B cell (primary cell): Measurements from ENCODE around the gene HSD17B12. TPM values are rescaled to one million over a fixed set of nuclear protein-coding genes. Genes with fewer than 3 reads are reported as not detected.

Source experiments
- ATAC-seq: fragments of 200-7000 bp; cut with Tn5 transposase; one replicate; pipeline ENCODE4 v1.10.0; 2021; ENCODE audit warnings: low read depth, mild to moderate bottlenecking, moderate number of reproducible peaks, moderate library complexity
- CTCF ChIA-PET: fragments of 350-600 bp; sonication (Branson Sonifier 250); formaldehyde crosslinking; loops from one replicate; lab custom pipeline; 2021; ENCODE audit warnings: antibody characterized with exemption, inconsistent platforms; lab: Charles Lee
- POLR2A ChIA-PET: fragments of 350-600 bp; sonication (Branson Sonifier 250); formaldehyde crosslinking; loops from one replicate; lab custom pipeline; 2021; ENCODE audit warnings: antibody characterized with exemption; lab: Charles Lee
- DNase-seq: peaks from one replicate; pipeline ENCODE4 v3.0.0; 2013
- H2AFZ ChIP-seq: 2 replicates; pipeline ENCODE4 v1.6.1; 2012; ENCODE audit warnings: mild to moderate bottlenecking, low read depth, low read length; ENCODE audit not compliant: insufficient read depth, poor library complexity, severe bottlenecking
- H3K27ac ChIP-seq, 2 donors: 1 replicate in 1 of 2; 2 replicates in 1 of 2; pipeline ENCODE4 v1.5.1; 2012 to 2013; ENCODE audit warnings: low read length in 2 of 2, mild to moderate bottlenecking in 2 of 2, moderate library complexity in 1 of 2
- H3K27me3 ChIP-seq, 4 experiments: fragments of 200-600 bp in 1 of 4; sonication (generic) in 1 of 4; replicated peaks in 1 of 4; 1 replicate in 2 of 4; 2 replicates in 2 of 4; pipeline versions ENCODE4 v1.6.1 to v1.7.0; 2013 to 2016; ENCODE audit warnings: low read length in 3 of 4, mild to moderate bottlenecking in 2 of 4, mixed read lengths in 1 of 4, moderate library complexity in 1 of 4; ENCODE audit not compliant: insufficient read depth in 4 of 4, control insufficient read depth in 3 of 4; ENCODE audit errors: control extremely low read depth in 1 of 4
- H3K36me3 ChIP-seq, 2 experiments: replicated peaks in 1 of 2; 1 replicate in 1 of 2; 2 replicates in 1 of 2; pipeline versions ENCODE4 v1.6.1 to v1.7.1; 2013; ENCODE audit warnings: low read length in 1 of 2; ENCODE audit not compliant: insufficient read depth in 2 of 2, control insufficient read depth in 1 of 2; ENCODE audit errors: control extremely low read depth in 1 of 2, extremely low read depth in 1 of 2
- H3K4me1 ChIP-seq, 2 donors: fragments of 200-600 bp in 1 of 2; sonication (generic) in 1 of 2; 1 replicate in 1 of 2; 2 replicates in 1 of 2; pipeline versions ENCODE4 v1.5.1 to v1.6.1; 2013 to 2017; ENCODE audit warnings: low read length in 2 of 2; ENCODE audit not compliant: control insufficient read depth in 2 of 2, insufficient read depth in 2 of 2
- H3K4me2 ChIP-seq: replicated peaks from 2 replicates; pipeline ENCODE3; 2012; ENCODE audit warnings: mild to moderate bottlenecking, low read depth, low read length; ENCODE audit not compliant: poor library complexity, severe bottlenecking
- H3K4me3 ChIP-seq, 5 experiments: fragments of 200-600 bp in 1 of 5; sonication (generic) in 1 of 5; 1 replicate in 3 of 5; 2 replicates in 2 of 5; pipeline versions ENCODE4 v1.5.1 to v1.7.0; 2011 to 2016; ENCODE audit warnings: low read length in 4 of 5, mild to moderate bottlenecking in 4 of 5, low read depth in 2 of 5, control low read depth in 1 of 5, moderate library complexity in 1 of 5; ENCODE audit not compliant: insufficient read depth in 1 of 5; ENCODE audit errors: control extremely low read depth in 1 of 5, extremely low read depth in 1 of 5
- H3K79me2 ChIP-seq: fragments of 200-600 bp; sonication (generic); one replicate; pipeline ENCODE4 v1.6.0; 2016; ENCODE audit warnings: low read length; ENCODE audit not compliant: control insufficient read depth, insufficient read depth
- H3K9ac ChIP-seq: fragments of 200-600 bp; sonication (generic); 2 replicates; pipeline ENCODE4 v1.6.1; 2017; ENCODE audit warnings: mild to moderate bottlenecking, low read length, moderate library complexity
- H3K9me3 ChIP-seq, 3 donors: one replicate each; pipeline versions ENCODE4 v1.6.1 to v1.7.1; 2013; ENCODE audit warnings: low read length in 2 of 3; ENCODE audit not compliant: control insufficient read depth in 2 of 3, insufficient read depth in 1 of 3; ENCODE audit errors: control extremely low read depth in 1 of 3
- H4K20me1 ChIP-seq: 2 replicates; pipeline ENCODE4 v1.6.0; 2012; ENCODE audit warnings: mild to moderate bottlenecking, low read length; ENCODE audit not compliant: insufficient read depth, control insufficient read depth, poor library complexity, severe bottlenecking
- H3K27ac Mint-ChIP-seq: one replicate; pipeline ENCODE4 v1.8.0; 2021; ENCODE audit warnings: mixed read lengths
- H3K27me3 Mint-ChIP-seq: one replicate; pipeline ENCODE4 v1.8.0; 2021; ENCODE audit warnings: mixed read lengths
- H3K4me1 Mint-ChIP-seq: one replicate; pipeline ENCODE4 v1.8.0; 2021; ENCODE audit warnings: mixed read lengths
- H3K4me3 Mint-ChIP-seq: one replicate; pipeline ENCODE4 v1.8.0; 2021; ENCODE audit warnings: mixed read lengths
- H3K9me3 Mint-ChIP-seq: one replicate; pipeline ENCODE4 v1.8.0; 2022; ENCODE audit warnings: mixed read lengths; ENCODE audit not compliant: insufficient read depth
- CTCF ChIP-seq: fragments of 200-600 bp; IDR thresholded peaks from one replicate; pipeline ENCODE4 v1.8.0; 2022; ENCODE audit warnings: antibody characterized with exemption, mild to moderate bottlenecking
- EZH2 ChIP-seq: IDR thresholded peaks from 2 replicates; pipeline ENCODE4 v1.6.1; 2012; ENCODE audit warnings: borderline replicate concordance, low read depth, mild to moderate bottlenecking, moderate library complexity, low read length; ENCODE audit not compliant: insufficient read depth, poor library complexity, severe bottlenecking
- WGBS: methylation state at CpG from one replicate; pipeline ENCODE4 v1.1.5; 2013; ENCODE audit warnings: missing lambda C conversion rate; ENCODE audit not compliant: insufficient coverage; 5-methylcytosine and 5-hydroxymethylcytosine counted together
- intact Hi-C: fragments of 100-400 bp; cut with micrococcal nuclease; formaldehyde crosslinking; loops from one replicate; pipeline ENCODE4 v1.10.0; 2022
- polyA plus RNA-seq: library from polyadenylated mRNA; depleted of rRNA; stranded (reverse); fragments of >200 nt; gene quantifications from 2 replicates; pipeline ENCODE4 v1.2.3, GENCODE V29; 2012
- total RNA-seq, 2 donors: library from RNA; stranded (reverse); fragments of 120-200 nt in 1 of 2; gene quantifications; 1 replicate in 1 of 2; 2 replicates in 1 of 2; pipeline versions ENCODE4 v1.2.3 to v1.2.4, GENCODE V29; 2013 to 2022

The HSD17B12 gene
- total and polyA plus RNA-seq, 2 donors (not counting 1 experiment from before 2014, with no cell fraction given): 13.1 to 34.6 TPM

- ChIA-PET CTCF (no interaction called here), POLR2A (no interaction called here)
- H3K4me2 ChIP-seq: no peak overlapping the region
- no peak for DNase-seq
- 98% methylated on average over 5 of the region's 5 CpGs for WGBS
- H3K9ac ChIP-seq: no peak overlapping the region
- no peak overlapping the region for H3K27ac Mint-ChIP-seq
- no peaks in the 10 kb centered on the region for H3K36me3 ChIP-seq
- no peak overlapping the region for H3K4me3 Mint-ChIP-seq
- H3K4me1 ChIP-seq: no peaks in the 10 kb centered on the region
- no peaks in the 10 kb centered on the region for H4K20me1 ChIP-seq
- intact Hi-C loops: no loop called here
- H3K27ac ChIP-seq: no peak overlapping the region
- no peaks in the 10 kb centered on the region for H3K9me3 ChIP-seq
- no peak for ATAC-seq
- no peak overlapping the region for H3K4me3 ChIP-seq
- H3K27me3 Mint-ChIP-seq: no peaks in the 10 kb centered on the region
- H2AFZ ChIP-seq: no peak overlapping the region
- no peaks in the 10 kb centered on the region for H3K79me2 ChIP-seq
- H3K4me1 Mint-ChIP-seq: no peaks in the 10 kb centered on the region
- TF ChIP-seq CTCF: no peak
- no peak for TF ChIP-seq EZH2
- H3K27me3 ChIP-seq: no peaks in the 10 kb centered on the region
- no peaks in the 10 kb centered on the region for H3K9me3 Mint-ChIP-seq
Measured at GRCh38 chr11:43823851-43824250, 143.3 kb downstream of the HSD17B12 start.

- 86% methylated on average over 1 of the region's 5 CpGs for WGBS
- no peak overlapping the region for H3K4me3 ChIP-seq
- TF ChIP-seq CTCF: no peak
- no peak for TF ChIP-seq EZH2
- no peak overlapping the region for H3K27ac Mint-ChIP-seq
- no peak overlapping the region for H2AFZ ChIP-seq
- H3K4me1 Mint-ChIP-seq: no peaks in the 10 kb centered on the region
- no peaks in the 10 kb centered on the region for H3K27me3 Mint-ChIP-seq
- DNase-seq (peak; percentile 5), ATAC-seq (no peak)
- H3K27ac ChIP-seq: no peak overlapping the region
- H3K9ac ChIP-seq: no peak overlapping the region
- H3K27me3 ChIP-seq: no peaks in the 10 kb centered on the region
- no peaks in the 10 kb centered on the region for H3K9me3 ChIP-seq
- H3K4me1 ChIP-seq: no peaks in the 10 kb centered on the region
- no peak overlapping the region for H3K4me3 Mint-ChIP-seq
- POLR2A ChIA-PET: interaction anchor here (0.7 kb wide), 1 partner anchor 265 kb away, joined by 5 read pairs; no protein-coding TSS in a partner anchor
- H3K9me3 Mint-ChIP-seq: no peaks in the 10 kb centered on the region
- no peak overlapping the region for H3K4me2 ChIP-seq
- intact Hi-C loops: no loop called here
- no peaks in the 10 kb centered on the region for H3K79me2 ChIP-seq
- no peaks in the 10 kb centered on the region for H4K20me1 ChIP-seq
- no peaks in the 10 kb centered on the region for H3K36me3 ChIP-seq
- CTCF ChIA-PET: interaction anchor here (0.9 to 1.7 kb wide), 2 partner anchors 12 to 26 kb away, joined by 4 to 7 read pairs; no protein-coding TSS in a partner anchor
Measured at GRCh38 chr11:43825217-43825816, 144.8 kb downstream of the HSD17B12 start.
